GM21381 (cell line): Measurements from ENCODE around the gene CAMTA1.

ENCODE experiments used
- ATAC-seq: cut with Tn5 transposase; IDR thresholded peaks from one replicate; pipeline ENCODE4 v1.9.1; 2021; ENCODE audit warnings: mild to moderate bottlenecking, moderate library complexity; ENCODE audit not compliant: unreplicated experiment

CAMTA1 gene

DNA sequence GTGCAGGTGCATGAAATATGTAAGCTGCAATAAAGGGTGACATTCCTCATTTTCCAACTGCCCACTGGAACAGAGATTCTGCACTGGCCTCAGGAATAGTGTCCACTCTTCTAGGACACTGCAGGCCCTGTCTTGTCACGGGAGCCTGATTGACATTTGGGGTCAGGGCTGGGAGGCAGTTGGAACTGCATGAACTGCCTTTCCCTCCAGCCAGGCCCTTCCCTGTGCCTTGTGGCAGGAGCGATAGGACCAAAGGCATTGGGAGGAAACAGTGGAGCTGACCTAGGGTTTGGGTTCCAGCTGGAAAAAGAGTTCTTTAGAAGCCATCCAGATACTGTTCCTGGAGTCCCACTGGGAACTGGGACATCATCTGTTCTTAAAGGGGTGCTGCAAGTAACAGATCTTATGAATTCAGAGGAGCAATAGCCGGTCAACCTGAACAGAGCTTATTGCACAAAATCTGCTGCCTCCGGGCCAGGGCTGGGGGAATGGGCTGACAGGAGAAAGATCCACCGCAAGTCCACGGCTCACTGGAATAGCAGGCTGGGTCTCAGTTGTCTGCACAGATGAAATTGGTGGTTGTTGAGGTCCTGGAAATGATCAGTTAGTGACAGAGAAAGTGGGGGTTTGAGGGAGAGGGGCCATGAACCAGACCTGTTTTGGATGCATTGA lies 451.7 kb downstream of the CAMTA1 start:
- no peak for ATAC-seq

DNA sequence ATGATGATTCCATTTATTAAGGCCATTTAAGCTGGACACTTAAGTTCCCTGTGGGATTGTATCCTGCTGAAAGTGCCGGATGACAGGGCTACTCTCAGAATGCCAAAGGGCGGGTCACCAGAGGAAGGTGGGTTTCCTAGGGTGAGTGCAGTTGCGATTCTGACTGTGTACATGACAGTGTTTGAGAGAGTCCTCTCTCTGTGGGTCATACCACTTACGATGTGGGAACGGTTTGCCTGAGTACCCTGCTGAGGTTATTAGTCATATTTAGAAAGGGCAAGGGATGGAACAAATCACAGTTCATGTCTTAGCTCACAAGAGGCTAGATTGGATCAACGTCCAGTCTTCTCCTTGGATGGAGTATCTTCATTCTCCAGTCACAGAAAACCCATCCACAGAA lies 461.9 kb downstream of the CAMTA1 start:
- no peak for ATAC-seq

- no peak for ATAC-seq
Measured at GRCh38 chr1:7247791-7248548, 462.7 kb downstream of the CAMTA1 start.

- no peak for ATAC-seq
Measured at GRCh38 chr1:7248549-7249199, 463.4 kb downstream of the CAMTA1 start.

DNA sequence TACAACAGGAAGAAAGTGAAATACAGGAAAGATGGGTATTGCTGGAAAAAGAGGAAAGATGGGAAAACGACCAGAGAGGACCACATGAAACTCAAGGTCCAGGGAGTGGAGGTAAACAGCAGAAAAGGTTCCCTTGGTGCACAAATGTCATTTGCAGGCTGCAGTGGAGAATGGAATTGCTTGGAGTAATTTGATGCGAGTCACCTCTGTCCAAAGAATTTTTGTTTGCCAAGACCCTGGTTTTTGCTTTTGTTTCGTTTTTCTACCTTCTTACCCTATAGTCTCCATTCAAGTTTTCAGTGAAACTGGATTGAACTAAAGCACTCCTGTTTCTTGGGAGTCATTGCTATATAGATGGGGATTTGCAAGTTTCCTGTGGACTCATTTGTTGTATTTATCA lies 464.3 kb downstream of the CAMTA1 start:
- no peak for ATAC-seq

- ATAC-seq: no peak
Measured at GRCh38 chr1:7250176-7250575, 464.9 kb downstream of the CAMTA1 start.

DNA sequence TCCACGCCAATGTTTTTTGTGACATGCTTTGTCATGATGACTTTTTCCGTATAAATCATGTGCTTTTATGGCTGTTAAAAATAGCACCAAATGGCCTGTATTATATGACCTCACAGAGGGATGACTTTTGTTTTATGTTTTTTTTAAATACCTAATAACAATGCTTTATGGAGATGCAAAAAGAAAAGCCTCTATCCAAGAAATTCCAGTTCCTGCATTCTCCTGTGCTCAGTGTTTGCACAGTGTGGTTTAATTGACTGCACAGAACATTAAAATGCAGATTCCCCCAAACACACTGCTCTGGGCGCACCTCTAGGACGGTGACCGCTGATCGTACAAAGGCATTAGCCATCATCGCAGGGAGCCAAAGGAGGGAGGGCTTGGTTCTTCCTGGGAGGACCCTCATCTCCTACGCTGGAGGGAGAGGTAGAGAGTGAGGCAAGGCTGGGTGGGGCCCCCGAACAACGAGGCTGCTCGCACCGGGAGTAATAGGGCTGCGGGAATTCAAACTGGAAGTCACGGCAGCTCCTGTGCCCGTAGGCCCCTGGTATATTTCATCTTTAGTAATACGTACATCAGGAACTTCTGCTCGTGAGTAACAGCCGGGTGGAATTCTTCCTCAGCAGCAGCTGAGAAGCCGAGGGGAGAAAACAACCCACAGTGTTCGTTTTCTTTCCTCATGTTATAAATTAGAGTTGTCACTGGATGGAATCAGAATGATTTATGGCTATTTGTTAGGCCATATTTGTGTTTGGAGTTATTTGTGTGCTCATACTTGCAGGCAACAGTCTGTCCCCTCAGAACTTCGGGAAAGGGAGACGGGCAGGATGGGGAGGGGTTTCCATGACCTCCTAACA lies 465.6 kb downstream of the CAMTA1 start:
- ATAC-seq: no peak

DNA sequence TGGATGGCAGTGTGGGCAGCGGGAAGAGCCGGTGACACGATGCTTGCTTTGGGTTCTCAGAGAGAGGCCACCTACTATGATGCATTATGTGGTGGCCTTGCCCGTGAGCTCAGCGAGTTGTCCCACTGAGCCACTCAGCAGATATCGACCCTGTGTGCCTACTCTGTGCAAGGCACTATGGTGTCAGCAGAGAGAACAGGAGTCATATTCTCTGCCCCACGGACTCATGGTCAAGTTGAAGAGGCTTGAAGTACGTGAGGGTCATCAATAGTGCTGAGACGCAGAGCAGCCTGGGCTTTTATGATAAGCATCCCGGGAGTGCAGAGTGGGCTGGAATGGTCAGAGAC lies 466.2 kb downstream of the CAMTA1 start:
- no peak for ATAC-seq

DNA sequence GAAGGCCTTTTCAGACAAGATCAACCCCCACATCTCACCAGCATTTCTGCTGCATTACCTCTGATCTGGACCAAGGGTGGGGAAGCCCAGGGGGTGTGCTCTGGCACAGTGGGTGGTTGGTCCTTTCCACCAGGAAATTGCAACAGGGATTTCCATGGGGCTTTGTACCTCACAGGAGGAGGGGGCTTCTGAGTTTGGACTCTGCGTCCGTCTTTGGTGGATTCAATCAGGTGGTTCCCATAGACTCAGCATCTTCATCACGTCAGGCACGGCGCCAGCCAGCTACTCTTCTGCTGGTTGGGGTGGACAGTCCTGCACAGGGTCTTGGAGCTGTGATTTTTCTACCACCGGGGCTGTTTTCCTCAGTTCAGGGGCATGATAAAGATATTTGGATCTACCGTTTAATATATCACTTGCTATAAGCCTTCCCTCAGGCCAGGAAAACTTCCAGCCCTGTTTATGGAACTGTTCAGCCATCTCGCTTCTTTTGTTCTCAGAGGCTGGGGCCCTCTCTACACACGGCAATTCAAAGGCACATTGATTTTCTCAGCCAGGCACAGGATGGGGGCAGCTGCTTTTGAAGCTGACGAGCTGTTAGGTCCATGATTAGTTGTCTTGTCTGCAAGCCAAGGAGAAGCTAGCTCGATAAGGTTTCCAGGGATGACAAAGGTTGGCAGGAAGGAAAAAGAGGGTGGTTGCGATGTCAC lies 467.3 kb downstream of the CAMTA1 start:
- ATAC-seq: no peak

DNA sequence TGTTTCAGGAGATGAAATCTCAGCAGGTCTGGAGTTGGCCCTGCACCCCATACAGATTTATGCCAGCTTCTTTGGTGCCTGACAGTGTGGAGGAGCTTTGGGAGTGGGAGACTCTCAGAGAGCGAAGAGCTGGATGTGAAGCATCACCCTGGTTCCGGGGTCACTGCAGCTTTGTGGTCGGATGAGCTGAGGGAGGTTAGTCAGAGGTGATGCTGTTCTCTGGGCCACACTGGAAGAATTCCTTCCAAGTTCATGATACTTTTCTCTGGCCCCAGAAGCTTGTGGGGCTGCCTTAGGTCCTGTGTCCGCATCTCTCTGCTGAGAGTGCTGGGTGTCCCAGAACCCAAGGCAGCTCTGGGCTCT lies 467.8 kb downstream of the CAMTA1 start:
- ATAC-seq: no peak

GRCh38 chr1:7253988-7254587 lies 468.8 kb downstream of the CAMTA1 start:
- no peak for ATAC-seq

DNA sequence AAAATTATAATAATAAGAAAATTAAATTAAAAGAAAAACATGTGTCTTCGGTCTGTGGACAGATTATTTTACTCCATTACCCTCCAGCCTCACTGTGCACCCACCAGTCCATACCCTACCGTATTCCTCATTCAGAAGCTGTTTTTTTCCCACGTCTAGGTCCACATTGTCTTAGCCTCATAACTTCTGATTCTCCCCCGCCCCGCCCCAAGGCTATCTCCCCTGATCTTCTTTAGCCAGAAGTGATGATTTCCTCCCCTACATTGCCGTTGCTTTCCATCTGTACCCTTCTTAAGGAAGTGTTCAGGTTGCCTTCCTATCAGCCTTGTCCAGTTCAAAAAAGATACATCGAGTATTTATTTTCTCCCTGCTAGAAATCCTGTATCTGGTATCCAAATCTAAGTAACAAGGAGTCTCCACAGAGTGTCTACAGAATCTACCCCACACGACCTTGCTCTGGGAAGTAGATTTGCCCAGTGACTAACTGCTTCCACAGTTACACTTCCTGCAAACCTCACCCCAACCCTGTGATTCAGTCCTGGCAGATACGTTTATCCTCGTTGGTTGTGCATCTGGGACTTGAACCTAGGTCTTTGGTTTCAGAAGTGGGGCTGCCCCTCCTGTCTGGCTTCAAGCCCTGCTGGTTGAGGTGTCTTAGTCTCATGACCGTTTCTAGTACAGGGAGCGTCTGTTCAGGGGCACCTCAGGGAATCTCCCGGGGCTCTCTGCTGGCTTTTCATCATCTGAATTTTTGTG lies 470.2 kb downstream of the CAMTA1 start:
- ATAC-seq: no peak

DNA sequence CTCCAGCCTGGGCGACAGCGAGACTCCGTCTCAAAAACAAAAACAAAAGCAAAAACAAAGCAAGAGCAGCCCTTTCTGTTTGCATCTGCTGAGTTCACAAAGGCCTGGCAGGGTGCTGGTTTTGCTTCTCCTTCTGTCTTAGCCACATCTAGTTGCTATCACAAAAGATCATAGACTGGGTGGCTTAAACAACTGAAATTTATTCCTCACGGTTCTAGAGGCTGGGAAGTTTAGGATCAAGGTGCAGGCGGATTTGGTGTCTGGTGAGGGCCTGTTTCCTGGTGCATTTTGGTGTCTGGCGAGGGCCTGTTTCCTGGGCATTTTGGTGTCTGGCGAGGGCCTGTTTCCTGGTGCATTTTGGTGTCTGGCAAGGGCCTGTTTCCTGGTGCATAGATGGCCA lies 471.3 kb downstream of the CAMTA1 start:
- ATAC-seq: no peak

DNA sequence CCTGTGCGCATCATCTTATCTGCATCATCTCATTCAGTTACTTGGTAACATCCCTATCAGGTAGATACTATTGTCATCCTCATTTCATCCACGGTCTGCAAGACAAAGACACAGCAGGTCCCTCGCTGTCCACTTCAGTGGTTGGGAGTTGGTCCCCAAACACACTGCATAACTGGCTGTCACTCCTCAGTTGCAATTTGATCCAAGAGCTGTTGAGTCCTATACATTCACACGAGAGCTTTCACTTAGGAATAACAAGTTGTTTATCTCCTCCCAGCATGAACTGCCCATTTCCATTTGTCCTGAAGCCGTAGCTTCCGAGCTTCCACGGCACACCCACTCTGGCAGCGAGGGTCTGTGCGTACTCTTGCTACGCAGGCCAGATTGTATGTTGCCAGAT lies 472.0 kb downstream of the CAMTA1 start:
- no peak for ATAC-seq

GRCh38 chr1:7258589-7259135 lies 473.4 kb downstream of the CAMTA1 start:
- ATAC-seq: no peak

DNA sequence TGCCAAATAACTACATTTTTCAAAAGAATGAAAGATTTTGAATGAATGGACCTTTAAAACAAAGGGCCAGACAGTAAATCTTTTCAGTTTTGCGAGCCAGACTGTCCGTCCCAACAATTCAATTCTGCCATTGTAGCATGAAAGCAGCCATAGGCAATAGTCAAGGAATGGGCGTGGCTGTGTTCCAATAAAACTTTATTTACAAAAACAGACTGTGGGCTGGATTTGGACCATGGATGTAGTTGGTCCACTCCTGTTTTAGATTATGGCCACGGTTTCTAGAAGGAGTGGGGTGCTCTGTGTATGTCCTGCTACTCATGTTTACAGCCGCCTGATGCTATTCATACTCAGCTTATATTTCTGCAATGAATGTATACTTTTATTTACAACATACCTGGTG lies 474.7 kb downstream of the CAMTA1 start:
- no peak for ATAC-seq

- ATAC-seq: no peak
Measured at GRCh38 chr1:7261490-7261889, 476.2 kb downstream of the CAMTA1 start.

DNA sequence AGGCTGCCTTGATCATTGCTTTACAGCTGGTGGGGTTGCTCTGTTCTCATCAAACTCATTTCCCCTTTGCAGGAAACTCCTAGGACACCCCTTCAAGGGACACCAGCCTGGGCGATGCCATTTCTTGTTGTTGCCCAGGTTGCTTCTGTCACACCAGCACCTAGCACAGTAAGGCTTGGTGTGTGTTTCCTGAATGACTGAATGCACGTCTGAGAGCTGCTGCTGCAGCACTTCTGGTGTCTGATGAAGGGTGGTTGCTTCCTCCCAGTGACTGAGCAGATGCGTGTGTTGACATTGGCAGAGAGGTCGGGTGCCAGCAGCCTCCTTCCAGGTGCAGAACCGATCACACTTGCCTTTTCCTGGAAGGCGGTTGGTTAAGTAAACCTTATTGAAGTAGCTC lies 477.4 kb downstream of the CAMTA1 start:
- ATAC-seq: no peak
